ENCODE measurements around the gene NUS1.
"Not testable (repeated sequence)": the region's sequence is repeated elsewhere in the genome, so short reads cannot be mapped to it uniquely, and the experiment has no call there.

The NUS1 gene

GRCh38 chr6:117674991-117675657 lies at the start of gene NUS1:
NUS1 (plus strand) TSS chr6:117675469; CDS start chr6:117675671, 202 bp downstream.
- DNase-seq: peak; percentile 96 to 98

GRCh38 chr6:117627533-117627932 lies 47.7 kb upstream of the NUS1 start:
- DNase-seq: no peak

- no peak for DNase-seq
Observed at GRCh38 chr6:117629119-117629660, 46.1 kb upstream of the NUS1 start.

- DNase-seq: no peak
Observed at GRCh38 chr6:117637770-117638169, 37.5 kb upstream of the NUS1 start.

GRCh38 chr6:117642976-117643375 lies 32.3 kb upstream of the NUS1 start:
- no peak for DNase-seq

- not testable (repeated sequence) for DNase-seq
Observed at GRCh38 chr6:117651984-117652383, 23.3 kb upstream of the NUS1 start.

- no peak for DNase-seq
Observed at GRCh38 chr6:117653949-117654348, 21.3 kb upstream of the NUS1 start.

- no peak for DNase-seq
Observed at GRCh38 chr6:117655380-117655779, 19.9 kb upstream of the NUS1 start.

- DNase-seq: no peak
Observed at GRCh38 chr6:117666881-117667280, 8.4 kb upstream of the NUS1 start.

- no peak for DNase-seq
Observed at GRCh38 chr6:117668736-117669135, 6.5 kb upstream of the NUS1 start.

GRCh38 chr6:117674503-117674902 lies 766 bp upstream of the NUS1 start:
- no peak for DNase-seq

GRCh38 chr6:117675658-117676301 lies 511 bp downstream of the NUS1 start:
- DNase-seq: peak; percentile 12 to 13

- DNase-seq: no peak
Observed at GRCh38 chr6:117676577-117677218, 1.4 kb downstream of the NUS1 start.

- DNase-seq: no peak
Observed at GRCh38 chr6:117677553-117678141, 2.4 kb downstream of the NUS1 start.

- DNase-seq: no peak
Observed at GRCh38 chr6:117681162-117681741, 6.0 kb downstream of the NUS1 start.

- DNase-seq: no peak
Observed at GRCh38 chr6:117684749-117685148, 9.5 kb downstream of the NUS1 start.

GRCh38 chr6:117685359-117685758 lies 10.1 kb downstream of the NUS1 start:
- DNase-seq: no peak

- DNase-seq: no peak
Observed at GRCh38 chr6:117687021-117687648, 11.9 kb downstream of the NUS1 start.

GRCh38 chr6:117689584-117689983 lies 14.3 kb downstream of the NUS1 start:
- DNase-seq: not testable (repeated sequence)

- no peak for DNase-seq
Observed at GRCh38 chr6:117706504-117706903, 31.2 kb downstream of the NUS1 start.

- DNase-seq: not testable (repeated sequence)
Observed at GRCh38 chr6:117706936-117707509, 31.8 kb downstream of the NUS1 start.

GRCh38 chr6:117711369-117711768 lies 36.1 kb downstream of the NUS1 start:
- DNase-seq: no peak

Measured in activated CD4-positive, alpha-beta T cell treated with anti-CD3 and anti-CD28 coated beads, Interleukin-2, amount 50 U/mL, for 48 hours (primary cell).